AG10803 (cell line): ENCODE data around the gene SETD1A.
"Not testable (repeated sequence)": the region's sequence is repeated elsewhere in the genome, so short reads cannot be mapped to it uniquely, and the experiment has no call there.

ENCODE experiments used
- DNase-seq: peaks from one replicate; pipeline ENCODE4 v3.0.0; 2010; ENCODE audit warnings: low read depth
- H3K4me3 ChIP-seq: 2 replicates; pipeline ENCODE4 v1.5.1; 2011; ENCODE audit warnings: mild to moderate bottlenecking, low read length, control low read depth
- TF ChIP-seq, protein P1 (sequence below): conservative IDR thresholded peaks from 2 replicates; pipeline ENCODE4 v1.5.1; 2011; ENCODE audit warnings: mild to moderate bottlenecking, low read length, control low read depth, inconsistent platforms

The SETD1A gene

DNA sequence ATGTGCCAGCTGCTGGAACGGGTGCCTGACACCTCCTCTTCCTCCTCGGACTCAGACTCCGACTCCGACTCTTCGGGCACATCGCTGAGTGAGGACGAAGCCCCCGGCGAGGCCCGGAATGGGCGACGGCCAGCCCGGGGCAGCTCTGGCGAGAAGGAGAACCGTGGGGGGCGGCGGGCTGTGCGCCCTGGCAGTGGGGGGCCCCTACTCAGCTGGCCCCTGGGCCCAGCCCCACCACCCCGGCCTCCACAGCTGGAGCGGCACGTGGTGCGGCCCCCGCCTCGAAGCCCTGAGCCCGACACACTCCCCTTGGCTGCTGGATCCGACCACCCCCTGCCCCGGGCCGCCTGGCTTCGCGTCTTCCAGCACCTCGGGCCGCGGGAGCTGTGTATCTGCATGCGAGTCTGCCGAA lies 27.4 kb upstream of the SETD1A start:
- TF ChIP-seq, protein P1, sequence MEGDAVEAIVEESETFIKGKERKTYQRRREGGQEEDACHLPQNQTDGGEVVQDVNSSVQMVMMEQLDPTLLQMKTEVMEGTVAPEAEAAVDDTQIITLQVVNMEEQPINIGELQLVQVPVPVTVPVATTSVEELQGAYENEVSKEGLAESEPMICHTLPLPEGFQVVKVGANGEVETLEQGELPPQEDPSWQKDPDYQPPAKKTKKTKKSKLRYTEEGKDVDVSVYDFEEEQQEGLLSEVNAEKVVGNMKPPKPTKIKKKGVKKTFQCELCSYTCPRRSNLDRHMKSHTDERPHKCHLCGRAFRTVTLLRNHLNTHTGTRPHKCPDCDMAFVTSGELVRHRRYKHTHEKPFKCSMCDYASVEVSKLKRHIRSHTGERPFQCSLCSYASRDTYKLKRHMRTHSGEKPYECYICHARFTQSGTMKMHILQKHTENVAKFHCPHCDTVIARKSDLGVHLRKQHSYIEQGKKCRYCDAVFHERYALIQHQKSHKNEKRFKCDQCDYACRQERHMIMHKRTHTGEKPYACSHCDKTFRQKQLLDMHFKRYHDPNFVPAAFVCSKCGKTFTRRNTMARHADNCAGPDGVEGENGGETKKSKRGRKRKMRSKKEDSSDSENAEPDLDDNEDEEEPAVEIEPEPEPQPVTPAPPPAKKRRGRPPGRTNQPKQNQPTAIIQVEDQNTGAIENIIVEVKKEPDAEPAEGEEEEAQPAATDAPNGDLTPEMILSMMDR, result no peak
- DNase-seq, result no peak

DNA sequence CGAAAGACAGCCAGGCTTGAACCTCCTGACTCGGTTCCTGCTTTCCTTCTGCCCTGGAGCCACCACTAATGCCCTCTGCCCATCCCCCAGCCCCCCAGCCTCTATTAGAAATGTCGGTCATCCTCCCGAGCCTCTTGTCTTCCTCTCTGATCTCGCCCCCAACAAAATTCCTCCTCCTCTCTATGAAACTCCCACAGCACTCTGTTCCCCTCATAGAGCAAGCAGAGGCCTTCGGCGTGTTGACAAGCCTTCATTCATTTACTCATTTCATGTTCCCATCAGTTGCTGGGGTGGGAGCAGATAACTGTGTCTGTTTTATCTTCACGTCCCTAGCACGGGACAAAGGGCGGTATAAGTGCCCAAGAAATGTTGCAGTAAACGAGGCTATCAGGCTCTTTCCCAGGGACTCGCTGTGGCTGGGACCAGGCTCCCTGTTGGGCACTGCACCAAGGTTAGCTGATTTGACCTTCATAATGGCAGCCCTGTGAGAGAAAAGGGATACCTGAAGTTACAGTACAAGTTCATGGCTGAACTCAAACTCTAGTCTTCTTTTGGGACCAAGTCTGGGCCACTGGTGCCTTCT lies 26.4 kb upstream of the SETD1A start:
- no peak for DNase-seq
- TF ChIP-seq, protein P1, result no peak
- H3K4me3 ChIP-seq, result no peak overlapping the region

More for the DNA sequence above, 27.4 kb upstream of the SETD1A start:
- no peak overlapping the region for H3K4me3 ChIP-seq

DNA sequence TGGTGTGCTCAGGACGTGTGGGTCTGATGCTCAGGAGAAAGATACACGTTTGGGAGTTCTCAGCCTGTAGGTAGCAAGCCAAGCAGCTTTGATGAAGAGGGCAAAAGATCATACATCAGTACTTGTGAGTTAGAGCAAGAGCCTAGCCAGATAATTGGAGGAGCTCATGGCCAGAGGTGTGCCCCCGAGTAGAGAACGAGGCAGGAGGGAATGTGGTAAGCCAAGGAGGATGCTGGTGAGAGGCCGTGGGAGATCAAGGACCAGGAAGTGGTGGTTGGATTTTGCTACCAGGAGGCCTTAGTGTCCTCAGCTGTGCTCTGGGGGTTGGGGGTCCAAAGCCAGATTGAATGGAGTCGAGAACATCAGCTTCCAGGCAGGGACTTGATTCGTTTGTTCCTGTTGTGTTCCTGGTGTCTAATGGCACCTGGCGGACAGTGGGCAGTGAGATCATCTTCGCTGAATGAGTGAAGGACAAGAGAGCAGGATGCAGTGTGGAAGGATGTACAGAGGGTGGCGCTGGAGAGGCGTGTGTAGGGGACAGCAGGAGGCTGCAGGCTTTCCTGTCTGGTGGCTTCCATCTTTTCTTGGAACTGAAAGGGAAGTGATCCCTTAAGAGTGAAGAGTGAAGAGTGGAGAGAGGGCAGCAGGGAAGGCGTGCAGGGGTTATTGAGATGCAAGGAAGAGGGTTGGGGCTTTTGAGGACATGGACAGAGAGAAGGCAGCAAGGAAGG lies 22.6 kb upstream of the SETD1A start:
- peak; percentile 41 for DNase-seq
- TF ChIP-seq, protein P1, result peak; percentile 60
- H3K4me3 ChIP-seq, result no peak overlapping the region

DNA sequence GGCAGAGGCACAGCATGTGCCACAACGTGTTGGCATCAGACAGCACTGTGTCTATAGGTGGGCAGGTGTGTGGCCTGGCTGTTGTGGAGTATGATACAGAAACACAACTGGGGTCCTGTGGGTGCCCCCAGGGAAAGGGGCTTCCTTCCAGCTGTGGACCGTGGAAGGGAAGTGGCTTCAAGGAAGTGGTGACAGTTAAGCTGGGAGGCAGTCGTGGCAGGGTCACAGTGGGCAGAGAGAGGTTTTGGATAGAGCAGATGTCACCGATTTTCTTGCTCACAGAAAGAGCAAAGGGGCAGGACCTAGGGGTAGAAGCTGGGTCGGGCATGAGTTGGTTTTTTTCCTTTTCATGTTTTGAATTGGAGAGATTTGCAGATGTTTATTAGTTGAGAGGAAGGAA lies 19.9 kb upstream of the SETD1A start:
- no peak for DNase-seq
- TF ChIP-seq, protein P1, result no peak
- no peak overlapping the region for H3K4me3 ChIP-seq

DNA sequence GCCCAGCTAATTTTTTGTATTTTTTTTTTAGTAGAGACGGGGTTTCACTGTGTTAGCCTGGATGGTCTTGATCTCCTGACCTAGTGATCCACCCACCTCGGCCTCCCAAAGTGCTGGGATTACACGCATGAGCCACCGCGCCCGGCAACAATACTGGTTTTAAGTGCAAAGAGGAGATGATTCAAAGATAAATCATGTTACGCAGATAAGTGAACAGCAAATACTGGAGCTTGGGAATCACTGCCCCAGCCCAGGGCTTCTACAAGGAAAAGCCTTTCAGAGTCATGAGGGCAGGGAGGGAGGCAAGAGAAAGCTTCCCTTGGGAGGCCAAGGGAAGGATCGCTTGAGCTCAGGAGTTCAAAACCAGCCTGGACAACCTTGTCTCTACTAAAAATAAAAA lies 18.0 kb upstream of the SETD1A start:
- H3K4me3 ChIP-seq, DNase-seq: not testable (repeated sequence)

DNA sequence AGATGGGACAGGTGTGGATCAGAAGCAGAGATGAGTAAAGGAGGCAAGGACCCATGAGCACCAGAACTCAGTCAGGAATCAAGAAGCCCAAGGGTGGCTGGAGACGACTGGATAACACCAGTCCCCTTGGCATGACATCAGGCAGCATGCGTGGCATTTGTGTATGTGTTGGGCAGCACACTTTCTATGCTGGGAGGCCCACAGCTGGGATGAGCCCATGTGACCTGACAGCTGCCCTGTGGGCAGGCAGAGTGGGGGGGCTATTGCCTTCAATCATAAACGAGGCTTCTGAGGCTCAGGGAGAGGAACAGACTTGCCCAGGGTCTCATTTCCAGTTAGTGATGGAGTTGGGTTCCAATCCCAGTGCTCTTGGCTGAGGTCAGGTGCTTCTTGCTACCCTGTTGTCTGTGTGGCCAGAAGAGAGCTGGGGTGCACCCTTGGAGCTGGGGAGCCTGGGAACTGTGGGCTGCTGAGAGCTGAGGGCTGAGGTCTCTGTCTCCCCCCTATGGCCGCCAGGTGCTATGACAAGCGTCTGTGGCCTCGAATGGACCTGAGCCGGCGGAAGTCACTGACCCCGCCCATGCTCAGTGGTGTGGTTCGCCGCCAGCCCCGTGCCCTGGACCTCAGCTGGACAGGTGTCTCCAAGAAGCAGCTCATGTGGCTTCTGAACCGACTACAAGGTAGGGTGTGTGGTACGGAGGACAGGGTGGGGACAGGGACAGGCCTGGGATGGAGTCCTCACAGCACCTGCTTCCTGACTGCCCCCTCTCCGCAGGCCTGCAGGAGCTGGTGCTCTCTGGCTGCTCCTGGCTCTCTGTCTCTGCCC lies 15.7 kb upstream of the SETD1A start:
- DNase-seq, result peak; percentile 62

DNA sequence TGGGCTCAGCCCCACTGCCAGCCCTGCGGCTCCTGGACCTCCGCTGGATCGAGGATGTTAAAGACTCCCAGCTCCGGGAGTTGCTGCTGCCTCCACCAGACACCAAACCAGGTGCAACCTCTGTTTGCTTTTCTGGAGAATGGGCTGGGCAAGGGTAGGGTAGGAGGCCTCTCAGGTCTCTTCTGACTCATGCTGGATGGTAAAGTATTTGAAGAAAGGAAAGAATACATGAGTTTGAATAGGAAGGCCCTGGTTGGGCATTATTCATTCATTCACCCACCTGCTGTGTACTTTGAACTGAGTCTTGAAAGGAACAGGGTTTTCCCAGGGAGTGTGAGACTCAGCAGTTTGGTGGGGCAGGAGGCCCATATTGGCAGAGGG lies 15.1 kb upstream of the SETD1A start:
- DNase-seq, result no peak
- H3K4me3 ChIP-seq, result no peak overlapping the region
- TF ChIP-seq, protein P1, result no peak

More for the DNA sequence above, 15.7 kb upstream of the SETD1A start:
- TF ChIP-seq, protein P1, result peak; percentile 87
- H3K4me3 ChIP-seq, result no peak overlapping the region
